K562 (cell line): ENCODE data around the gene MYL6B. TPM values are rescaled to one million over a fixed set of nuclear protein-coding genes. Genes with fewer than 3 reads are reported as not detected.

Source experiments
- ATAC-seq: fragments of 200-7000 bp; cut with Tn5 transposase; 3 replicates; pipeline ENCODE4 v1.9.1; 2020; ENCODE audit warnings: moderate library complexity
- BruUV-seq: library from RNA; stranded (reverse); fragments of 400-500 nt; replicated peaks from 2 replicates; lab custom pipeline; 2021; lab: Mats Ljungman, UMichigan
- CTCF ChIA-PET: fragments of 300-600 bp; formaldehyde crosslinking; extraction: SDS; loops from one replicate; lab custom pipeline; 2021; ENCODE audit warnings: low intra/inter-chr PET ratio; lab: Yijun Ruan, JAX
- POLR2A ChIA-PET: fragments of 300-600, 350-650 bp; sonication (Branson Sonifier 250); formaldehyde crosslinking; extraction: SDS; loops from one replicate; lab custom pipeline; 2021; ENCODE audit warnings: antibody characterized with exemption, inconsistent platforms; lab: Yijun Ruan, JAX
- DNase-seq, 4 experiments: peaks; one replicate each; pipeline versions ENCODE4 v3.0.0 to v3.0.0-alpha.2; 2011 to 2018; ENCODE audit warnings: low spot score in 3 of 4, mixed read lengths in 3 of 4; ENCODE audit errors: extremely low read depth in 1 of 4
- FAIRE-seq: peaks from 2 replicates; lab custom pipeline; 2011; peaks lifted over from hg19 to GRCh38; lab: Jason Lieb, UNC
- H2AFZ ChIP-seq: 2 replicates; pipeline ENCODE4 v1.6.0; 2011; ENCODE audit warnings: low read depth, low read length, control low read depth, inconsistent platforms
- H3K27ac ChIP-seq: fragments of 200-600 bp; 3 replicates; pipeline ENCODE4 v1.8.0; 2011; ENCODE audit warnings: low read depth, mild to moderate bottlenecking, control low read depth, inconsistent platforms, low read length, moderate library complexity, mixed read lengths; ENCODE audit errors: extremely low read depth
- H3K27me3 ChIP-seq, 2 experiments: fragments of 300-600 bp in 1 of 2; 2 replicates in 1 of 2; 3 replicates in 1 of 2; pipeline versions ENCODE4 v1.6.0 to v1.8.0; 2011; ENCODE audit warnings: inconsistent platforms in 2 of 2, low read length in 2 of 2, mild to moderate bottlenecking in 1 of 2, mixed read lengths in 1 of 2, moderate library complexity in 1 of 2; ENCODE audit not compliant: control insufficient read depth in 2 of 2, insufficient read depth in 2 of 2
- H3K36me3 ChIP-seq: fragments of 300-600 bp; 3 replicates; pipeline ENCODE4 v1.8.0; 2011; ENCODE audit warnings: mild to moderate bottlenecking, low read length, inconsistent platforms; ENCODE audit not compliant: control insufficient read depth, insufficient read depth
- H3K4me1 ChIP-seq, 2 experiments: fragments of 200-600 bp in 1 of 2; replicated peaks in 1 of 2; 2 replicates in 1 of 2; 3 replicates in 1 of 2; pipeline versions ENCODE4 v1.5.1 to v1.8.0; 2011; ENCODE audit warnings: inconsistent platforms in 2 of 2, low read length in 2 of 2, mild to moderate bottlenecking in 1 of 2, mixed read lengths in 1 of 2, moderate library complexity in 1 of 2; ENCODE audit not compliant: control insufficient read depth in 2 of 2, insufficient read depth in 2 of 2
- H3K4me2 ChIP-seq: 2 replicates; pipeline ENCODE4 v1.6.1; 2011; ENCODE audit warnings: low read length, control low read depth, inconsistent platforms, mixed read lengths; ENCODE audit not compliant: insufficient read depth
- H3K4me3 ChIP-seq: fragments of 200-600 bp; sonication (generic), shearing (Covaris generic); 2 replicates; pipeline ENCODE4 v1.5.1; 2016; ENCODE audit warnings: control low read depth, inconsistent platforms
- H3K79me2 ChIP-seq: fragments of 200-600 bp; 3 replicates; pipeline ENCODE4 v1.8.0; 2011; ENCODE audit warnings: low read length, inconsistent platforms; ENCODE audit not compliant: control insufficient read depth, insufficient read depth
- H3K9ac ChIP-seq, 2 experiments: 2 replicates each; pipeline versions ENCODE4 v1.6.0 to v1.6.1; 2011; ENCODE audit warnings: low read depth in 2 of 2, low read length in 2 of 2, control low read depth in 1 of 2, inconsistent platforms in 1 of 2, mild to moderate bottlenecking in 1 of 2, mixed read lengths in 1 of 2; ENCODE audit not compliant: insufficient read depth in 1 of 2
- H3K9me1 ChIP-seq: one replicate; pipeline ENCODE4 v1.6.0; 2011; ENCODE audit warnings: inconsistent platforms, mild to moderate bottlenecking, low read length, moderate library complexity; ENCODE audit not compliant: control insufficient read depth, insufficient read depth
- H3K9me3 ChIP-seq: replicated peaks from 2 replicates; pipeline ENCODE4 v1.5.1; 2011; ENCODE audit warnings: low read depth, low read length, inconsistent platforms; ENCODE audit not compliant: control insufficient read depth, insufficient read depth
- H4K20me1 ChIP-seq: replicated peaks from 2 replicates; pipeline ENCODE4 v1.6.1; 2011; ENCODE audit warnings: low read length, inconsistent platforms, mixed read lengths; ENCODE audit not compliant: control insufficient read depth, insufficient read depth
- AFF1 ChIP-seq, 2 experiments: fragments of 450-650 bp; IDR thresholded peaks; 2 replicates each; pipeline ENCODE4 v1.6.1; 2018; ENCODE audit warnings: mild to moderate bottlenecking in 2 of 2, low read depth in 1 of 2; ENCODE audit not compliant: partially characterized antibody in 2 of 2
- CHD1 ChIP-seq: fragments of 200-600 bp; sonication (generic); IDR thresholded peaks from one replicate; pipeline ENCODE4 v1.6.1; 2012; ENCODE audit warnings: mild to moderate bottlenecking, moderate library complexity, low read length, inconsistent platforms
- GTF2F1 ChIP-seq: IDR thresholded peaks from 2 replicates; pipeline ENCODE4 v1.6.1; 2011; ENCODE audit warnings: low read depth, low read length, improper control_type of control experiment
- HDAC3 ChIP-seq: fragments of 450-650 bp; IDR thresholded peaks from 2 replicates; pipeline ENCODE4 v1.6.1; 2018; ENCODE audit warnings: borderline replicate concordance, mild to moderate bottlenecking, moderate library complexity; ENCODE audit not compliant: partially characterized antibody
- KDM4B ChIP-seq, 2 experiments: fragments of 450-650 bp in 1 of 2; sonication (generic) in 1 of 2; IDR thresholded peaks; 2 replicates each; pipeline ENCODE4 v1.6.1; 2016 to 2017; ENCODE audit warnings: borderline replicate concordance in 2 of 2, antibody characterized with exemption in 1 of 2, low read depth in 1 of 2, mild to moderate bottlenecking in 1 of 2
- KHSRP ChIP-seq: fragments of 450-650 bp; IDR thresholded peaks from 2 replicates; pipeline ENCODE4 v1.6.1; 2017
- MLLT1 ChIP-seq, 2 experiments: fragments of 450-650 bp; IDR thresholded peaks; 2 replicates each; pipeline ENCODE4 v1.6.1; 2016
- MXD1 ChIP-seq: fragments of 250-450 bp; sonication (Bioruptor Pico); IDR thresholded peaks from 2 replicates; pipeline ENCODE4 v1.8.0; 2021; ENCODE audit warnings: borderline replicate concordance, mild to moderate bottlenecking, moderate library complexity; ENCODE audit not compliant: poor library complexity, severe bottlenecking
- RUNX1 ChIP-seq: sonication (generic); IDR thresholded peaks from 2 replicates; pipeline ENCODE4 v1.6.1; 2016; ENCODE audit warnings: antibody characterized with exemption, low read depth
- SAP30 ChIP-seq: fragments of 200-600 bp; sonication (generic); IDR thresholded peaks from 2 replicates; pipeline ENCODE4 v1.6.1; 2012; ENCODE audit warnings: borderline replicate concordance, low read depth, mild to moderate bottlenecking, moderate library complexity, low read length, control low read depth, inconsistent platforms; ENCODE audit not compliant: insufficient read depth, poor library complexity, severe bottlenecking
- ZBTB9 ChIP-seq: fragments of 450-650 bp; formaldehyde crosslinking; IDR thresholded peaks from 2 replicates; pipeline ENCODE4 v1.4.0; 2020; ENCODE audit warnings: mild to moderate bottlenecking, moderate library complexity
- ZNF444 ChIP-seq: fragments of 250-450 bp; sonication (Bioruptor Pico); IDR thresholded peaks from 2 replicates; pipeline ENCODE4 v1.4.0; 2020; ENCODE audit warnings: mild to moderate bottlenecking, moderate library complexity
- WGBS: fragments of 100-300 bp; shearing (Covaris generic); methylation state at CpG from one replicate; pipeline ENCODE4 v1.1.6; 2016; ENCODE audit warnings: low coverage, mixed read lengths; ENCODE audit not compliant: insufficient coverage; ENCODE audit errors: missing lambda C conversion rate; 5-methylcytosine and 5-hydroxymethylcytosine counted together
- in situ Hi-C: fragments of 300-500 bp; cut with MboI; formaldehyde crosslinking; loops from 4 replicates; pipeline ENCODE4 v1.15.0; 2018; ENCODE audit warnings: inconsistent platforms, mixed read lengths
- intact Hi-C: fragments of 100-400 bp; cut with micrococcal nuclease; formaldehyde crosslinking; loops from 2 replicates; pipeline ENCODE4 v1.14.2; 2022
- polyA plus RNA-seq, 8 experiments: library from polyadenylated mRNA; depleted of rRNA in 4 of 8; stranded (reverse) in 5 of 8; unstranded in 3 of 8; fragments of >200 nt; fragmentation: Nextera tagmentation in 2 of 8; fragmentation: Illumina TruSeq in 1 of 8; extraction: Ambion mirVana in 2 of 8; extraction: Trizol in 1 of 8; gene quantifications; 2 replicates each; pipeline versions ENCODE4 v1.2.1 to v1.2.3, GENCODE V29; 2011 to 2014; ENCODE audit warnings: inconsistent platforms in 1 of 8, missing spikeins in 1 of 8
- total RNA-seq, 7 experiments: library from RNA; depleted of rRNA in 6 of 7; stranded (reverse); fragments of >200 nt in 6 of 7; fragmentation: Illumina TruSeq in 2 of 7; extraction: Trizol in 2 of 7; gene quantifications; 2 replicates each; pipeline versions ENCODE4 v1.2.1 to v1.2.3, GENCODE V29; 2011 to 2021; ENCODE audit warnings: low replicate concordance in 1 of 7

The MYL6B gene
- total and polyA plus RNA-seq, 9 of the 15 experiments (the other 6 are each of a cell fraction or from before 2014, with no cell fraction given), result 42.8 to 77.3 (median 68.6) TPM

- Histone ChIP-seq H3K27ac (peak overlapping the region; percentile 93), H3K9me1 (peaks cover 6% of the 10 kb centered on the region), H4K20me1 (peaks cover 5% of the 10 kb centered on the region), H3K9me3 (no peaks in the 10 kb centered on the region), H3K36me3 (peaks cover 43% of the 10 kb centered on the region), H3K9ac (peak overlapping the region; percentile 96 to 98), H3K79me2 (peaks cover 55% of the 10 kb centered on the region), H3K4me1 (peaks cover 31 to 44% of the 10 kb centered on the region in 2 experiments), H2AFZ (peak overlapping the region; percentile 34; the same call in 1 of the 2 replicates), H3K27me3 (no peaks in the 10 kb centered on the region), H3K4me3 (peak overlapping the region; percentile 92), H3K4me2 (peak overlapping the region; percentile 98)
- ATAC-seq, result peak; percentile 2
- intact Hi-C loops, result no loop called here
- DNase-seq, result peak in 2 of 4 experiments; percentile 33 to 35
- FAIRE-seq, result no peak
- ChIA-PET POLR2A (interaction anchor here (0.6 to 5.6 kb wide), 15 partner anchors 9 to 510 kb away, joined by 3 to 85 read pairs (median 7); partner anchors contain the start of genes MYL6, PA2G4, RNF41 and RPL41), CTCF (no interaction called here)
- in situ Hi-C loops, result loop anchor here (5.0 to 10.0 kb wide), 2 partner anchors 59 to 336 kb away; partner anchors contain the start of genes SMARCC2 and SPRYD4
- 0% methylated on average over 20 of the region's 20 CpGs for WGBS
- BruUV-seq, result no TSS peak
- TF ChIP-seq KHSRP (no peak), HDAC3 (no peak), MXD1 (no peak), MLLT1 (IDR thresholded peaks at IDR 0.05) (peak; percentile 57 to 78; a peak in 2 of 4 replicates), ZNF444 (CRISPR knock-in tag) (0 out of 2 replicates have a peak, but pooled peaks have one; percentile 5), RUNX1 (no peak), GTF2F1 (no peak), CHD1 (peak; percentile 94), KDM4B (IDR thresholded peaks at IDR 0.05; ENCODE audit: borderline replicate concordance in 2 of 2, low read depth in 1 of 2) (no peak), SAP30 (peak; percentile 63), AFF1 (IDR thresholded peaks at IDR 0.05; ENCODE audit: low read depth in 1 of 2, partially characterized antibody in 2 of 2) (peak in 1 of 2 experiments; percentile 63), ZBTB9 (no peak)
Observed at GRCh38 chr12:56128670-56129205, 23.6 kb upstream of the MYL6B start.
